ENCODE data around the gene FXYD7. TPM values are rescaled to one million over a fixed set of nuclear protein-coding genes. Genes with fewer than 3 reads are reported as not detected.
"Not testable (repeated sequence)": the region's sequence is repeated elsewhere in the genome, so short reads cannot be mapped to it uniquely, and the experiment has no call there.

The FXYD7 gene
- total and polyA plus RNA-seq, 2 of the 4 experiments (the other 2 are of a cell fraction), result 0.31 TPM; not detected in 1

DNA sequence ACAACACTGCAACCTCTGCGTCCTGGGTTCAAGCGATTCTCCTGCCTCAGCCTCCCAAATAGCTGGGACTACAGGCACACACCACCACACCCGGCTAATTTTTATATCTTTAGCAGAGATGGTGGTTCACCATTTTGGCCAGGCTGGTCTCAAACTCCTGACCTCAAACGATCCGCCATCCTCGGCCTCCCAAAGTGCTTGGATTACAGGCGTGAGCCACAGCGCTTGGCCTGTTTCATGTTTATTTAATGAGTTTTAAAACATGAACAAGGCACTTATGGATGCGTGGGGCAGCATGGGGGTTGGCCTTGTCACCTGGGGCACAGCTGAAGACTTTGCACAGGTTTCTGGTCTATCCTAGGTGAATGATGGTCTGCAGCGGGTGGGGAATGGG, 10.1 kb downstream of the FXYD7 start:
- H3K4me3 ChIP-seq (ENCODE audit: insufficient read depth, low read depth, low read length); H3K27ac ChIP-seq (ENCODE audit: insufficient read depth, low read length); intact Hi-C loops (cut with micrococcal nuclease); H3K23ac ChIP-seq (ENCODE audit: low read depth, low read length); H3K27me3 ChIP-seq (ENCODE audit: control insufficient read depth, insufficient read depth, low read length); H3K9ac ChIP-seq (ENCODE audit: low read depth, low read length); H3K14ac ChIP-seq (replicated peaks; ENCODE audit: low read depth, low read length); dilution Hi-C loops (cut with HindIII; ENCODE audit: low sequenced_read_pairs, unreplicated experiment); H4K20me1 ChIP-seq (ENCODE audit: insufficient read depth, low read length); ATAC-seq (ENCODE audit: low read depth); DNase-seq; H4K5ac ChIP-seq (ENCODE audit: low read depth, low read length); H3K9me3 ChIP-seq (ENCODE audit: control insufficient read depth, insufficient read depth, low read length); POLR2A ChIA-PET (ENCODE audit: unreplicated experiment); H2BK120ac ChIP-seq (ENCODE audit: low read depth, low read length); H2AK9ac ChIP-seq (replicated peaks; ENCODE audit: low read depth, low read length, poor library complexity); H4K8ac ChIP-seq (ENCODE audit: low read depth in 2 of 2, low read length in 2 of 2); in situ Hi-C loops (cut with MboI; ENCODE audit: low sequenced_read_pairs); H3K56ac ChIP-seq (ENCODE audit: extremely low read depth, insufficient read depth, low read length); H3K18ac ChIP-seq (ENCODE audit: low read depth, low read length); H4K91ac ChIP-seq (ENCODE audit: insufficient read depth, low read depth, low read length); H2BK5ac ChIP-seq (ENCODE audit: low read depth, low read length, poor library complexity, severe bottlenecking); H2BK15ac ChIP-seq (ENCODE audit: low read depth, low read length); H2BK20ac ChIP-seq (ENCODE audit: low read depth, low read length); BruUV-seq (replicated peaks); H3K4me1 ChIP-seq (ENCODE audit: control insufficient read depth, insufficient read depth, low read length); H3K4ac ChIP-seq (ENCODE audit: low read depth, low read length); H3K4me2 ChIP-seq (ENCODE audit: low read depth, low read length): not testable (repeated sequence)
- Histone ChIP-seq H2AK5ac (ENCODE audit: low read depth, low read length) (0 out of 2 replicates have a peak overlapping the region, but pooled peaks have one; percentile 9), H3K9me1 (ENCODE audit: insufficient read depth, low read length) (peaks cover 12% of the 10 kb centered on the region; the same call in 1 of the 2 replicates), H3K79me1 (ENCODE audit: low read depth in 1 of 2, low read length in 2 of 2) (peaks cover 8 to 39% of the 10 kb centered on the region in 2 experiments; a peak in 2 of 4 replicates), H2AFZ (replicated peaks; ENCODE audit: low read length, poor library complexity) (peak overlapping the region; percentile 100), H3K36me3 (ENCODE audit: control insufficient read depth, insufficient read depth, low read length) (peaks cover 11% of the 10 kb centered on the region)
- 33% methylated on average over 1 of the region's 10 CpGs; no CpG with 5 or more reads in 1 of the 2 experiments for WGBS, 2 experiments (ENCODE audit: extremely low coverage in 2 of 2, insufficient read length in 1 of 2)
- CTCF ChIA-PET, result interaction anchor here (0.6 to 1.2 kb wide), 2 partner anchors 12 to 618 kb away, joined by 3 to 4 read pairs; no protein-coding TSS in a partner anchor
